A549 (cell line): ENCODE results near the gene LRFN3.

Source experiments
- BHLHE40 ChIP-seq: IDR thresholded peaks from 2 replicates; pipeline ENCODE4 v1.6.1; 2012; ENCODE audit warnings: low read depth, low read length, inconsistent platforms
- CEBPB ChIP-seq, 2 experiments: fragments of >200 bp in 1 of 2; sonication (Bioruptor Twin) in 1 of 2; formaldehyde crosslinking in 1 of 2; IDR thresholded peaks; 2 replicates each; pipeline ENCODE4 v1.6.1; 2012 to 2016
- JUN ChIP-seq, 2 experiments: fragments of >200 bp; sonication (Bioruptor Twin); formaldehyde crosslinking; IDR thresholded peaks; 2 replicates in 1 of 2; 3 replicates in 1 of 2; pipeline ENCODE4 v1.6.1; 2016 to 2017
- POLR2A ChIP-seq: IDR thresholded peaks from 2 replicates; pipeline ENCODE4 v1.6.1; 2012; ENCODE audit warnings: mild to moderate bottlenecking, low read length
- RARB ChIP-seq: fragments of 250-450 bp; sonication (Bioruptor Pico); IDR thresholded peaks from 2 replicates; pipeline ENCODE4 v1.8.0; 2021; ENCODE audit warnings: mild to moderate bottlenecking, moderate library complexity
- RCOR1 ChIP-seq: fragments of 150-350 bp; IDR thresholded peaks from 2 replicates; pipeline ENCODE4 v1.6.1; 2014; ENCODE audit warnings: antibody characterized with exemption, low read length, low read depth
- SMC3 ChIP-seq: fragments of >200 bp; sonication (Bioruptor Twin); formaldehyde crosslinking; IDR thresholded peaks from 3 replicates; pipeline ENCODE4 v1.6.1; 2018; ENCODE audit warnings: inconsistent platforms
- ZC3H11A ChIP-seq: fragments of 450-650 bp; IDR thresholded peaks from 2 replicates; pipeline ENCODE4 v1.6.1; 2014; ENCODE audit warnings: antibody characterized with exemption, mild to moderate bottlenecking
- TF ChIP-seq, protein P1 (sequence below): fragments of 200-600 bp; sonication (generic); IDR thresholded peaks from 2 replicates; pipeline ENCODE4 v1.6.1; 2016; ENCODE audit warnings: antibody characterized with exemption, mild to moderate bottlenecking, moderate library complexity
- TF ChIP-seq, protein P2 (sequence below): fragments of >200 bp; sonication (Bioruptor Twin); formaldehyde crosslinking; IDR thresholded peaks from 3 replicates; pipeline ENCODE4 v1.5.1; 2016
- TF ChIP-seq, protein P3 (sequence below): fragments of 150-350 bp; IDR thresholded peaks from 2 replicates; pipeline ENCODE4 v1.6.1; 2014; ENCODE audit warnings: low read depth, mild to moderate bottlenecking, low read length

DNA sequence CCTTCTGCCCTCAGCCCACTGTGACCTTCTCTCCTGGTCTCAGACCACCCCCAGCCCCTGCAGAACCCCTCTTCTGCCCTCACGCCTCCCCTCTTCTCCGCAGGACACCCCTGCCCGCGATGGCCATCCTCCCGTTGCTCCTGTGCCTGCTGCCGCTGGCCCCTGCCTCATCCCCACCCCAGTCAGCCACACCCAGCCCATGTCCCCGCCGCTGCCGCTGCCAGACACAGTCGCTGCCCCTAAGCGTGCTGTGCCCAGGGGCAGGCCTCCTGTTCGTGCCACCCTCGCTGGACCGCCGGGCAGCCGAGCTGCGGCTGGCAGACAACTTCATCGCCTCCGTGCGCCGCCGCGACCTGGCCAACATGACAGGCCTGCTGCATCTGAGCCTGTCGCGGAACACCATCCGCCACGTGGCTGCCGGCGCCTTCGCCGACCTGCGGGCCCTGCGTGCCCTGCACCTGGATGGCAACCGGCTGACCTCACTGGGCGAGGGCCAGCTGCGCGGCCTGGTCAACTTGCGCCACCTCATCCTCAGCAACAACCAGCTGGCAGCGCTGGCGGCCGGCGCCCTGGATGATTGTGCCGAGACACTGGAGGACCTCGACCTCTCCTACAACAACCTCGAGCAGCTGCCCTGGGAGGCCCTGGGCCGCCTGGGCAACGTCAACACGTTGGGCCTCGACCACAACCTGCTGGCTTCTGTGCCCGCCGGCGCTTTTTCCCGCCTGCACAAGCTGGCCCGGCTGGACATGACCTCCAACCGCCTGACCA is 3.3 kb downstream of the LRFN3 start:
- no peak for TF ChIP-seq RCOR1
- TF ChIP-seq, protein P1, sequence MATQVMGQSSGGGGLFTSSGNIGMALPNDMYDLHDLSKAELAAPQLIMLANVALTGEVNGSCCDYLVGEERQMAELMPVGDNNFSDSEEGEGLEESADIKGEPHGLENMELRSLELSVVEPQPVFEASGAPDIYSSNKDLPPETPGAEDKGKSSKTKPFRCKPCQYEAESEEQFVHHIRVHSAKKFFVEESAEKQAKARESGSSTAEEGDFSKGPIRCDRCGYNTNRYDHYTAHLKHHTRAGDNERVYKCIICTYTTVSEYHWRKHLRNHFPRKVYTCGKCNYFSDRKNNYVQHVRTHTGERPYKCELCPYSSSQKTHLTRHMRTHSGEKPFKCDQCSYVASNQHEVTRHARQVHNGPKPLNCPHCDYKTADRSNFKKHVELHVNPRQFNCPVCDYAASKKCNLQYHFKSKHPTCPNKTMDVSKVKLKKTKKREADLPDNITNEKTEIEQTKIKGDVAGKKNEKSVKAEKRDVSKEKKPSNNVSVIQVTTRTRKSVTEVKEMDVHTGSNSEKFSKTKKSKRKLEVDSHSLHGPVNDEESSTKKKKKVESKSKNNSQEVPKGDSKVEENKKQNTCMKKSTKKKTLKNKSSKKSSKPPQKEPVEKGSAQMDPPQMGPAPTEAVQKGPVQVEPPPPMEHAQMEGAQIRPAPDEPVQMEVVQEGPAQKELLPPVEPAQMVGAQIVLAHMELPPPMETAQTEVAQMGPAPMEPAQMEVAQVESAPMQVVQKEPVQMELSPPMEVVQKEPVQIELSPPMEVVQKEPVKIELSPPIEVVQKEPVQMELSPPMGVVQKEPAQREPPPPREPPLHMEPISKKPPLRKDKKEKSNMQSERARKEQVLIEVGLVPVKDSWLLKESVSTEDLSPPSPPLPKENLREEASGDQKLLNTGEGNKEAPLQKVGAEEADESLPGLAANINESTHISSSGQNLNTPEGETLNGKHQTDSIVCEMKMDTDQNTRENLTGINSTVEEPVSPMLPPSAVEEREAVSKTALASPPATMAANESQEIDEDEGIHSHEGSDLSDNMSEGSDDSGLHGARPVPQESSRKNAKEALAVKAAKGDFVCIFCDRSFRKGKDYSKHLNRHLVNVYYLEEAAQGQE: no peak
- no peak for TF ChIP-seq POLR2A
- TF ChIP-seq, protein P2, sequence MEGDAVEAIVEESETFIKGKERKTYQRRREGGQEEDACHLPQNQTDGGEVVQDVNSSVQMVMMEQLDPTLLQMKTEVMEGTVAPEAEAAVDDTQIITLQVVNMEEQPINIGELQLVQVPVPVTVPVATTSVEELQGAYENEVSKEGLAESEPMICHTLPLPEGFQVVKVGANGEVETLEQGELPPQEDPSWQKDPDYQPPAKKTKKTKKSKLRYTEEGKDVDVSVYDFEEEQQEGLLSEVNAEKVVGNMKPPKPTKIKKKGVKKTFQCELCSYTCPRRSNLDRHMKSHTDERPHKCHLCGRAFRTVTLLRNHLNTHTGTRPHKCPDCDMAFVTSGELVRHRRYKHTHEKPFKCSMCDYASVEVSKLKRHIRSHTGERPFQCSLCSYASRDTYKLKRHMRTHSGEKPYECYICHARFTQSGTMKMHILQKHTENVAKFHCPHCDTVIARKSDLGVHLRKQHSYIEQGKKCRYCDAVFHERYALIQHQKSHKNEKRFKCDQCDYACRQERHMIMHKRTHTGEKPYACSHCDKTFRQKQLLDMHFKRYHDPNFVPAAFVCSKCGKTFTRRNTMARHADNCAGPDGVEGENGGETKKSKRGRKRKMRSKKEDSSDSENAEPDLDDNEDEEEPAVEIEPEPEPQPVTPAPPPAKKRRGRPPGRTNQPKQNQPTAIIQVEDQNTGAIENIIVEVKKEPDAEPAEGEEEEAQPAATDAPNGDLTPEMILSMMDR: no peak
- TF ChIP-seq RARB (CRISPR knock-in tag): no peak
- no peak for TF ChIP-seq CEBPB (IDR thresholded peaks at IDR 0.05)
- no peak for TF ChIP-seq SMC3
- TF ChIP-seq ZC3H11A: no peak
- no peak for TF ChIP-seq BHLHE40
- TF ChIP-seq, protein P3, sequence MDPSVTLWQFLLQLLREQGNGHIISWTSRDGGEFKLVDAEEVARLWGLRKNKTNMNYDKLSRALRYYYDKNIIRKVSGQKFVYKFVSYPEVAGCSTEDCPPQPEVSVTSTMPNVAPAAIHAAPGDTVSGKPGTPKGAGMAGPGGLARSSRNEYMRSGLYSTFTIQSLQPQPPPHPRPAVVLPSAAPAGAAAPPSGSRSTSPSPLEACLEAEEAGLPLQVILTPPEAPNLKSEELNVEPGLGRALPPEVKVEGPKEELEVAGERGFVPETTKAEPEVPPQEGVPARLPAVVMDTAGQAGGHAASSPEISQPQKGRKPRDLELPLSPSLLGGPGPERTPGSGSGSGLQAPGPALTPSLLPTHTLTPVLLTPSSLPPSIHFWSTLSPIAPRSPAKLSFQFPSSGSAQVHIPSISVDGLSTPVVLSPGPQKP: no peak
- TF ChIP-seq JUN (IDR thresholded peaks at IDR 0.05): no peak
